ENCODE measurements around the gene PPAT. TPM values are rescaled to one million over a fixed set of nuclear protein-coding genes. Genes with fewer than 3 reads are reported as not detected.

The PPAT gene
- total RNA-seq, 1 donor from 2014 or later = 19.4 TPM

- no peak for TF ChIP-seq CTCF (conservative IDR thresholded peaks at IDR 0.05; ENCODE audit: low read depth, low read length)
- H3K4me3 ChIP-seq (ENCODE audit: low read depth, low read length) = peak within 1 kb of the TSS; percentile 88
- DNase-seq (ENCODE audit: low read depth) = peak; percentile 74
Measured at GRCh38 chr4:56387023-56388001, 48.1 kb downstream of the PPAT start, which contains the start of gene AASDH. AASDH (minus strand) TSS chr4:56387491; CDS start chr4:56384299, 3,192 bp downstream.

DNA sequence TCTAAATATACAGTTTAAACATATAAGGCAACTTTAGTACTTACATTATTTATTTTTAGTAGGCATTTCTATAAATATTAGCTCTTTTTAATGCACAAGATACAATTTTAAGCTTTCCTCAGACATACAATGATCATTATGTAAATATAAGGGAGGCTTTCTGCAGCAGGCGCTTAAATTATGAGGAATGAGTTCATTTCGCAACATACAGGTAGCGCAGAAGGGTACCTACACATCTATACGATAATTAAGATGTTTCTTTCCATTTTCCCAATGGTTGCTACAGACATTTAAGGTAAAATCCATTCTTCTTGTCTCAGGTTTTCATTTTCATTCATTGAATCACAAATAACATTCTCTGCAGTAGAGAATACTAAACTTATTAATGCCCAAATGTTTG lies 49.3 kb downstream of the PPAT start:
- peak overlapping the region; percentile 49 for H3K4me3 ChIP-seq (ENCODE audit: low read depth, low read length)
- no peak for TF ChIP-seq CTCF (conservative IDR thresholded peaks at IDR 0.05; ENCODE audit: low read depth, low read length)
- DNase-seq (ENCODE audit: low read depth) = no peak

DNA sequence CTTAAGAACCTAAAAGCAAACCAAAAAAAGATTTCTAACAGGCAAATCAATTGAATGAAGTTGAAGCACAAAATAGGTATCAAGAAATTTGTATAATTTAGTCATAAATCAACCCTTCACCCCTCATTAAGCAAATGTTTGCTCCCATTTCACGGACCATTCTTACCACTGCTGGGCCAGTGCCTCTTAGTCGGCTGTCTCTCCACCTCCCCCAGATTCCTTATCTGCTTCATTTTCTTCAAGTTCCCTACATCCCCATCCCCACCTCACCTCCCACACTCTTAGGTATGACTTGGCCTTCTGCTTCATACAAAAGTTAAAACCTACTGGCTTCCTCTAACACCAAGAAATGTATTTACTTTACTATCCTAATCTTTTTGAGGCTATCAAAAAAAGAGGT lies 60.0 kb downstream of the PPAT start:
- no peak for TF ChIP-seq CTCF (conservative IDR thresholded peaks at IDR 0.05; ENCODE audit: low read depth, low read length)
- H3K4me3 ChIP-seq (ENCODE audit: low read depth, low read length) = no peak overlapping the region

DNA sequence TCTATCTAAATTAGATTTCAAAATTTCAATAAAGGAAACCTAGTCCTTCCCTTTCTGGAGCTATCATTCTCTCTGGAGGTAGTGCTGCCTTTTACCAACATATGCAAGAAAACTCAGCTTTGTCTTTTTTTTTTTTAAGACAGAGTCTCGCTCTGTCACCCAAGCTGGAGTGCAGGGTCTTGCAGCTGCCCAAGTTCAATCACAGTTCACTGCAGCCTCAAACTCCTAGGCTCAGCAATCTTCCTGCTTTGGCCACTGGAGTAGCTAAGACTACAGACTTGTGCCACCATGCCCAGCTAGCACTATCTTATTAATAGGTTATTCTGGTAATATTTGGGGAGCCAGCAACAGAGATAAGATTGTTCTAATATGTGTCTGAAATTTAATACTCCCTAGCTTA lies 60.5 kb downstream of the PPAT start:
- H3K4me3 ChIP-seq (ENCODE audit: low read depth, low read length) = no peak overlapping the region
- DNase-seq (ENCODE audit: low read depth) = no peak
- no peak for TF ChIP-seq CTCF (conservative IDR thresholded peaks at IDR 0.05; ENCODE audit: low read depth, low read length)

More for the DNA sequence above, 60.0 kb downstream of the PPAT start:
- DNase-seq (ENCODE audit: low read depth) = no peak

- DNase-seq (ENCODE audit: low read depth) = peak; percentile 20
- no peak for TF ChIP-seq CTCF (conservative IDR thresholded peaks at IDR 0.05; ENCODE audit: low read depth, low read length)
- H3K4me3 ChIP-seq (ENCODE audit: low read depth, low read length) = no peak overlapping the region
Measured at GRCh38 chr4:56372774-56373173, 62.6 kb downstream of the PPAT start.

DNA sequence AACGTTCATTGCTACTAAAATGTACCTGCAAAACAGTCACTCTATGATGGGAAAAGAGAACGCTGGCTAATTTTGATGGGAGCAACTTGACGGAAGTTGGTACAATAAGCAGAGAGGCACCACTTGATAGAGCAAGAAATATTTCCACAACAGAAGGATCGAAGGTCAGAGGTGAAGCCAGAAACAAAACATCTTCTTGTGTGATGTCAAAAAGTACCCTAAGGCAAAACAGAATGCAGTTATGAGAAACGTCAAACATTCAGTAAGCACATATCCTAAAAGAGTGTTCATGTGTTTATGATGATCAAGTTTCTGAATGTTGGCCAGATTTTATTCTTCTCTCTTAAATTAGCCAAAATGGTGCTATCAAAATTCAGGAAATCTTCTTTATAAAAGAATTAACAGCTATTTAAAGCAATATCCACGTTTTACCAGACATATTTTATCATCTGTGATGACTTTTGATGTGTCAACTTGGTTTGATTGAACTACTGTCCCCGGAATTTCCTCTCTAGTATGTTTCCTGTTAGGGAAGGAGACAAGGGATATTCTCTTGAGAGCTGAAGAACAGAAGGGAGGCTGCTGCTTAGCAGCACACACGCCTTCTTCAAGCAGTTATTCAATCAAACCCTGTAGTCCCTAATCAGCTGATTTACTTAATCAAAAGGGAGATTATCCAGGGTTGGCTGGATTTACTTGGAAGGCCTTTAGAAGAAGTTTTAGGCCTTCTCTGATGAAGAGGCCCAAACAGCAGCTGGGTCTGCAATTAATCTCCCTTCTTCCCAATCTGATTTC lies 63.8 kb downstream of the PPAT start:
- TF ChIP-seq CTCF (conservative IDR thresholded peaks at IDR 0.05; ENCODE audit: low read depth, low read length) = no peak
- H3K4me3 ChIP-seq (ENCODE audit: low read depth, low read length) = no peak overlapping the region
- DNase-seq (ENCODE audit: low read depth) = no peak
